K562 (cell line): Measurements from ENCODE around the gene ST6GAL1. TPM values are rescaled to one million over a fixed set of nuclear protein-coding genes. Genes with fewer than 3 reads are reported as not detected.

Source experiments
- CHD2 ChIP-seq: IDR thresholded peaks from 2 replicates; pipeline ENCODE4 v1.6.1; 2011; ENCODE audit warnings: low read depth, low read length
- FUS ChIP-seq: fragments of 200-400 bp; formaldehyde crosslinking; optimal IDR thresholded peaks from 2 replicates; pipeline ENCODE3; 2017; ENCODE audit warnings: low read depth, low read length
- MAFF ChIP-seq: IDR thresholded peaks from 2 replicates; pipeline ENCODE4 v1.6.1; 2012; ENCODE audit warnings: low read length, improper control_type of control experiment
- SREBF2 ChIP-seq: sonication (generic); formaldehyde crosslinking; IDR thresholded peaks from 2 replicates; pipeline ENCODE4 v1.4.0; 2020; ENCODE audit warnings: mild to moderate bottlenecking, missing genetic modification reagents
- TAF1 ChIP-seq: IDR thresholded peaks from 2 replicates; pipeline ENCODE4 v1.6.1; 2011; ENCODE audit warnings: mild to moderate bottlenecking, low read length, moderate library complexity; ENCODE audit not compliant: insufficient read depth, control insufficient read depth, severe bottlenecking; ENCODE audit errors: extremely low read depth
- THRAP3 ChIP-seq: fragments of 450-650 bp; IDR thresholded peaks from 2 replicates; pipeline ENCODE4 v1.6.1; 2016; ENCODE audit warnings: mild to moderate bottlenecking, inconsistent platforms, borderline replicate concordance
- polyA plus RNA-seq, 8 experiments: library from polyadenylated mRNA; depleted of rRNA in 4 of 8; stranded (reverse) in 5 of 8; unstranded in 3 of 8; fragments of >200 nt; fragmentation: Nextera tagmentation in 2 of 8; fragmentation: Illumina TruSeq in 1 of 8; extraction: Ambion mirVana in 2 of 8; extraction: Trizol in 1 of 8; gene quantifications; 2 replicates each; pipeline versions ENCODE4 v1.2.1 to v1.2.3, GENCODE V29; 2011 to 2014; ENCODE audit warnings: inconsistent platforms in 1 of 8, missing spikeins in 1 of 8
- total RNA-seq, 7 experiments: library from RNA; depleted of rRNA in 6 of 7; stranded (reverse); fragments of >200 nt in 6 of 7; fragmentation: Illumina TruSeq in 2 of 7; extraction: Trizol in 2 of 7; gene quantifications; 2 replicates each; pipeline versions ENCODE4 v1.2.1 to v1.2.3, GENCODE V29; 2011 to 2021; ENCODE audit warnings: low replicate concordance in 1 of 7
- TF ChIP-seq, protein P1 (sequence below): fragments of 250-450 bp; sonication (Bioruptor Pico); IDR thresholded peaks from 2 replicates; pipeline ENCODE4 v1.4.0; 2020; ENCODE audit warnings: mild to moderate bottlenecking, moderate library complexity, borderline replicate concordance
- TF ChIP-seq, protein P2 (sequence below): sonication (generic); formaldehyde crosslinking; IDR thresholded peaks from 2 replicates; pipeline ENCODE4 v1.8.1; 2023; ENCODE audit warnings: mild to moderate bottlenecking, missing genetic modification reagents
- TF ChIP-seq, protein P3 (sequence below): fragments of 200-600 bp; sonication (generic); IDR thresholded peaks from one replicate; pipeline ENCODE4 v1.6.1; 2012; ENCODE audit warnings: mild to moderate bottlenecking, low read depth, low read length, inconsistent platforms

ST6GAL1 gene
- total and polyA plus RNA-seq, 9 of the 15 experiments (the other 6 are each of a cell fraction or from before 2014, with no cell fraction given), result 31.9 to 145 (median 71.0) TPM

DNA sequence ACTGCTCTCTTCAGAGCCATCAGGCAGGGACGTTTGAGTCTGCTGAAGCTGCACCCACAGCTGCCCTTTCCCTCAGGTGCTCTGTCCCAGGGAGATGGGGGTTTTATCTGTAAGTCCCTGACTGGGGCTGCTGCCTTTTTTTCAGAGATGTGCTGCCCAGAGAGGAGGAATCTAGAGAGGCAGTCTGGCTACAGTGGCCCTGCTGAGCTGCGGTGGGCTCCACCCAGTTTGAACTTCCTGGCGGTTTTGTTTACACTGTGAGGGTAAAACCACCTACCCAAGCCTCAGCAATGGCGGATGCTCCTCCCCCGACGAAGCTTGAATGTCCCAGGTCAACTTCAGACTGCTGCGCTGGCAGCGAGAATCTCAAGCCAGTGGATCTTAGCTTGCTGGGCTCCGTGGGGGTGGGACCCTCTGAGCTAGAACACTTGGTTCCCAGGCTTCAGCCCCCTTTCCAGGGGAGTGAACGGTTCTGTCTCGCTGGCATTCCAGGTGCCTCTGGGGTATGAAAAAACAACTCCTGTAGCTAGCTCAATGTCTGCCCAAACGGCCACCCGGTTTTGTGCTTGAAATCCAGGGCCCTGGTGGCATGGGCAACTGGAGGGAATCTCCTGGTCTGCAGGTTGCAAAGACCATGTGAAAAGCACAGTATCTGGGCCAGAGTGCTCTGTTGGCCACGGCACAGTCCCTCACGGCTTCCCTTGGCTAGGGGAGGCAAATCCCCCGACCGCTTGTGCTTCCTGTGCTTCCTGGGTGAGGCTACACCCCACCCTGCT is 21.1 kb upstream of the ST6GAL1 start (continued):
- TF ChIP-seq, protein P1, sequence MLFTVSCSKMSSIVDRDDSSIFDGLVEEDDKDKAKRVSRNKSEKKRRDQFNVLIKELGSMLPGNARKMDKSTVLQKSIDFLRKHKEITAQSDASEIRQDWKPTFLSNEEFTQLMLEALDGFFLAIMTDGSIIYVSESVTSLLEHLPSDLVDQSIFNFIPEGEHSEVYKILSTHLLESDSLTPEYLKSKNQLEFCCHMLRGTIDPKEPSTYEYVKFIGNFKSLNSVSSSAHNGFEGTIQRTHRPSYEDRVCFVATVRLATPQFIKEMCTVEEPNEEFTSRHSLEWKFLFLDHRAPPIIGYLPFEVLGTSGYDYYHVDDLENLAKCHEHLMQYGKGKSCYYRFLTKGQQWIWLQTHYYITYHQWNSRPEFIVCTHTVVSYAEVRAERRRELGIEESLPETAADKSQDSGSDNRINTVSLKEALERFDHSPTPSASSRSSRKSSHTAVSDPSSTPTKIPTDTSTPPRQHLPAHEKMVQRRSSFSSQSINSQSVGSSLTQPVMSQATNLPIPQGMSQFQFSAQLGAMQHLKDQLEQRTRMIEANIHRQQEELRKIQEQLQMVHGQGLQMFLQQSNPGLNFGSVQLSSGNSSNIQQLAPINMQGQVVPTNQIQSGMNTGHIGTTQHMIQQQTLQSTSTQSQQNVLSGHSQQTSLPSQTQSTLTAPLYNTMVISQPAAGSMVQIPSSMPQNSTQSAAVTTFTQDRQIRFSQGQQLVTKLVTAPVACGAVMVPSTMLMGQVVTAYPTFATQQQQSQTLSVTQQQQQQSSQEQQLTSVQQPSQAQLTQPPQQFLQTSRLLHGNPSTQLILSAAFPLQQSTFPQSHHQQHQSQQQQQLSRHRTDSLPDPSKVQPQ (CRISPR knock-in tag), result no peak
- TF ChIP-seq CHD2, result no peak
- no peak for TF ChIP-seq SREBF2 (CRISPR knock-in tag)
- no peak for TF ChIP-seq MAFF
- no peak for TF ChIP-seq FUS
- no peak for TF ChIP-seq THRAP3
- TF ChIP-seq, protein P2, sequence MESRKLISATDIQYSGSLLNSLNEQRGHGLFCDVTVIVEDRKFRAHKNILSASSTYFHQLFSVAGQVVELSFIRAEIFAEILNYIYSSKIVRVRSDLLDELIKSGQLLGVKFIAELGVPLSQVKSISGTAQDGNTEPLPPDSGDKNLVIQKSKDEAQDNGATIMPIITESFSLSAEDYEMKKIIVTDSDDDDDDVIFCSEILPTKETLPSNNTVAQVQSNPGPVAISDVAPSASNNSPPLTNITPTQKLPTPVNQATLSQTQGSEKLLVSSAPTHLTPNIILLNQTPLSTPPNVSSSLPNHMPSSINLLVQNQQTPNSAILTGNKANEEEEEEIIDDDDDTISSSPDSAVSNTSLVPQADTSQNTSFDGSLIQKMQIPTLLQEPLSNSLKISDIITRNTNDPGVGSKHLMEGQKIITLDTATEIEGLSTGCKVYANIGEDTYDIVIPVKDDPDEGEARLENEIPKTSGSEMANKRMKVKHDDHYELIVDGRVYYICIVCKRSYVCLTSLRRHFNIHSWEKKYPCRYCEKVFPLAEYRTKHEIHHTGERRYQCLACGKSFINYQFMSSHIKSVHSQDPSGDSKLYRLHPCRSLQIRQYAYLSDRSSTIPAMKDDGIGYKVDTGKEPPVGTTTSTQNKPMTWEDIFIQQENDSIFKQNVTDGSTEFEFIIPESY, result no peak
- TF ChIP-seq, protein P3, sequence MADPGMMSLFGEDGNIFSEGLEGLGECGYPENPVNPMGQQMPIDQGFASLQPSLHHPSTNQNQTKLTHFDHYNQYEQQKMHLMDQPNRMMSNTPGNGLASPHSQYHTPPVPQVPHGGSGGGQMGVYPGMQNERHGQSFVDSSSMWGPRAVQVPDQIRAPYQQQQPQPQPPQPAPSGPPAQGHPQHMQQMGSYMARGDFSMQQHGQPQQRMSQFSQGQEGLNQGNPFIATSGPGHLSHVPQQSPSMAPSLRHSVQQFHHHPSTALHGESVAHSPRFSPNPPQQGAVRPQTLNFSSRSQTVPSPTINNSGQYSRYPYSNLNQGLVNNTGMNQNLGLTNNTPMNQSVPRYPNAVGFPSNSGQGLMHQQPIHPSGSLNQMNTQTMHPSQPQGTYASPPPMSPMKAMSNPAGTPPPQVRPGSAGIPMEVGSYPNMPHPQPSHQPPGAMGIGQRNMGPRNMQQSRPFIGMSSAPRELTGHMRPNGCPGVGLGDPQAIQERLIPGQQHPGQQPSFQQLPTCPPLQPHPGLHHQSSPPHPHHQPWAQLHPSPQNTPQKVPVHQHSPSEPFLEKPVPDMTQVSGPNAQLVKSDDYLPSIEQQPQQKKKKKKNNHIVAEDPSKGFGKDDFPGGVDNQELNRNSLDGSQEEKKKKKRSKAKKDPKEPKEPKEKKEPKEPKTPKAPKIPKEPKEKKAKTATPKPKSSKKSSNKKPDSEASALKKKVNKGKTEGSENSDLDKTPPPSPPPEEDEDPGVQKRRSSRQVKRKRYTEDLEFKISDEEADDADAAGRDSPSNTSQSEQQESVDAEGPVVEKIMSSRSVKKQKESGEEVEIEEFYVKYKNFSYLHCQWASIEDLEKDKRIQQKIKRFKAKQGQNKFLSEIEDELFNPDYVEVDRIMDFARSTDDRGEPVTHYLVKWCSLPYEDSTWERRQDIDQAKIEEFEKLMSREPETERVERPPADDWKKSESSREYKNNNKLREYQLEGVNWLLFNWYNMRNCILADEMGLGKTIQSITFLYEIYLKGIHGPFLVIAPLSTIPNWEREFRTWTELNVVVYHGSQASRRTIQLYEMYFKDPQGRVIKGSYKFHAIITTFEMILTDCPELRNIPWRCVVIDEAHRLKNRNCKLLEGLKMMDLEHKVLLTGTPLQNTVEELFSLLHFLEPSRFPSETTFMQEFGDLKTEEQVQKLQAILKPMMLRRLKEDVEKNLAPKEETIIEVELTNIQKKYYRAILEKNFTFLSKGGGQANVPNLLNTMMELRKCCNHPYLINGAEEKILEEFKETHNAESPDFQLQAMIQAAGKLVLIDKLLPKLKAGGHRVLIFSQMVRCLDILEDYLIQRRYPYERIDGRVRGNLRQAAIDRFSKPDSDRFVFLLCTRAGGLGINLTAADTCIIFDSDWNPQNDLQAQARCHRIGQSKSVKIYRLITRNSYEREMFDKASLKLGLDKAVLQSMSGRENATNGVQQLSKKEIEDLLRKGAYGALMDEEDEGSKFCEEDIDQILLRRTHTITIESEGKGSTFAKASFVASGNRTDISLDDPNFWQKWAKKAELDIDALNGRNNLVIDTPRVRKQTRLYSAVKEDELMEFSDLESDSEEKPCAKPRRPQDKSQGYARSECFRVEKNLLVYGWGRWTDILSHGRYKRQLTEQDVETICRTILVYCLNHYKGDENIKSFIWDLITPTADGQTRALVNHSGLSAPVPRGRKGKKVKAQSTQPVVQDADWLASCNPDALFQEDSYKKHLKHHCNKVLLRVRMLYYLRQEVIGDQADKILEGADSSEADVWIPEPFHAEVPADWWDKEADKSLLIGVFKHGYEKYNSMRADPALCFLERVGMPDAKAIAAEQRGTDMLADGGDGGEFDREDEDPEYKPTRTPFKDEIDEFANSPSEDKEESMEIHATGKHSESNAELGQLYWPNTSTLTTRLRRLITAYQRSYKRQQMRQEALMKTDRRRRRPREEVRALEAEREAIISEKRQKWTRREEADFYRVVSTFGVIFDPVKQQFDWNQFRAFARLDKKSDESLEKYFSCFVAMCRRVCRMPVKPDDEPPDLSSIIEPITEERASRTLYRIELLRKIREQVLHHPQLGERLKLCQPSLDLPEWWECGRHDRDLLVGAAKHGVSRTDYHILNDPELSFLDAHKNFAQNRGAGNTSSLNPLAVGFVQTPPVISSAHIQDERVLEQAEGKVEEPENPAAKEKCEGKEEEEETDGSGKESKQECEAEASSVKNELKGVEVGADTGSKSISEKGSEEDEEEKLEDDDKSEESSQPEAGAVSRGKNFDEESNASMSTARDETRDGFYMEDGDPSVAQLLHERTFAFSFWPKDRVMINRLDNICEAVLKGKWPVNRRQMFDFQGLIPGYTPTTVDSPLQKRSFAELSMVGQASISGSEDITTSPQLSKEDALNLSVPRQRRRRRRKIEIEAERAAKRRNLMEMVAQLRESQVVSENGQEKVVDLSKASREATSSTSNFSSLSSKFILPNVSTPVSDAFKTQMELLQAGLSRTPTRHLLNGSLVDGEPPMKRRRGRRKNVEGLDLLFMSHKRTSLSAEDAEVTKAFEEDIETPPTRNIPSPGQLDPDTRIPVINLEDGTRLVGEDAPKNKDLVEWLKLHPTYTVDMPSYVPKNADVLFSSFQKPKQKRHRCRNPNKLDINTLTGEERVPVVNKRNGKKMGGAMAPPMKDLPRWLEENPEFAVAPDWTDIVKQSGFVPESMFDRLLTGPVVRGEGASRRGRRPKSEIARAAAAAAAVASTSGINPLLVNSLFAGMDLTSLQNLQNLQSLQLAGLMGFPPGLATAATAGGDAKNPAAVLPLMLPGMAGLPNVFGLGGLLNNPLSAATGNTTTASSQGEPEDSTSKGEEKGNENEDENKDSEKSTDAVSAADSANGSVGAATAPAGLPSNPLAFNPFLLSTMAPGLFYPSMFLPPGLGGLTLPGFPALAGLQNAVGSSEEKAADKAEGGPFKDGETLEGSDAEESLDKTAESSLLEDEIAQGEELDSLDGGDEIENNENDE, result no peak
- TF ChIP-seq TAF1, result peak; percentile 54
